BLaER1 (cell line): Measurements from ENCODE around the gene EML1.
A peak's percentile ranks its signal among the peaks of the same experiment; 100 is the strongest.

ENCODE experiments used
- H3K27ac ChIP-seq: shearing (Covaris generic); formaldehyde crosslinking; 2 replicates; pipeline ENCODE4 v1.8.1; 2022
- H3K27me3 ChIP-seq: shearing (Covaris generic); formaldehyde crosslinking; 2 replicates; pipeline ENCODE4 v1.8.1; 2022
- H3K36me3 ChIP-seq: shearing (Covaris generic); formaldehyde crosslinking; 2 replicates; pipeline ENCODE4 v1.8.1; 2022
- H3K4me1 ChIP-seq: shearing (Covaris generic); formaldehyde crosslinking; 2 replicates; pipeline ENCODE4 v1.8.1; 2022
- H3K4me2 ChIP-seq: shearing (Covaris generic); formaldehyde crosslinking; 2 replicates; pipeline ENCODE4 v1.8.1; 2022
- H3K4me3 ChIP-seq: shearing (Covaris generic); formaldehyde crosslinking; 2 replicates; pipeline ENCODE4 v1.8.1; 2022
- H3K9ac ChIP-seq: shearing (Covaris generic); formaldehyde crosslinking; 2 replicates; pipeline ENCODE4 v1.8.1; 2022
- H3K9me3 ChIP-seq: shearing (Covaris generic); formaldehyde crosslinking; 2 replicates; pipeline ENCODE4 v1.8.1; 2022
- H4K20me1 ChIP-seq: shearing (Covaris generic); formaldehyde crosslinking; 2 replicates; pipeline ENCODE4 v1.8.1; 2022
- Cebpa-rat ChIP-seq: shearing (Covaris generic); IDR thresholded peaks from 2 replicates; pipeline ENCODE4 v1.8.1; 2022

EML1 gene

DNA sequence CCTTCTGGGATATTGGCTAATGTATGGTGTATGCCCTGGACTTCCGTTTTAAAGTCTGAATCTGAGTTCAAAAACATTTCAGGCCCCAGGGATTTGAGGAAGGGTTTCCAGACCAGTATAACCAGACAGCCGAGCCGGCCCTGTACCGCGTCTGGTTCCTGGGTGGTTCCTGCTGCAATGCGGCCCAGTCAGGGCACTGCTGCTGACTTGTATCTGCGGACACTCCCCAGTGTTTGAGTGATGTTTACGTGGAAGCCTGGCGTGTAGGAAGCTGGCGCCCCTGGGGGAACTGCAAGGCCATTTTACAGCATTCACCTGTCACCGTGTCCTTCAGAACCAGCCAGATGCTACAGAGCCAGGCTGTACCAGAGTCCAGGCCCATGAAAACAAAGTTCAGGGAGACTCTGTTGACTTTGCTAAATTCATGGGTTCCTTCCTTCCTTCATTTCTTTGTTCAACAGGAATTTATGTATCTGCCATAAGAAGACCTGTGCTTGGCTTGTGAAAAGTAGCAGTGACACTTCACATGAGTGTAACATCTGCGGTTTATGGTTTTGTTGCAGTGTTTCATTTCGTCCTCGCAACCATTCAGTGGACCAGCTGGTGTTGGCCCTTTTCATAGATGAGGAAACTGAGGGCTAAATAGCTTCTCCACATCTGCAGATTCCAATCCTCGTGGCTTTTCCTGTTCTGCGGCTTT lies 16.8 kb downstream of the EML1 start:
- H3K9me3 ChIP-seq, result no peaks in the 10 kb centered on the region

DNA sequence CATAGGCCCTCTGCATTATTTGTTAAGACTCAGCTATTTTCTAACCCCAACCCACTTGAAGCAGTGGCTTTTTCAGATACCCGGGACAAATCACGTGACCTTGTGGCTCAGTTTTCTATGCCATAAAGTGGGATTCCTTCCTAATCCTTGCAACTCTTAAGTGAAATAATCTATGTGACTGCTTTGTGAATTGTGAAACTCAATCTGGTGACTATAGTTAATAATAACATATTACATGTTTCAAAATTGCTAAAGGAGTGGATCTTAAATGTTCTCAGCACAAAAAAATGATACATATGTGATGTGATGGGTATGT lies 17.3 kb downstream of the EML1 start:
- Histone ChIP-seq H3K27ac (no peak overlapping the region), H3K4me2 (peak overlapping the region; percentile 49; the same call in 1 of the 2 replicates), H4K20me1 (no peaks in the 10 kb centered on the region), H3K27me3 (no peaks in the 10 kb centered on the region), H3K4me3 (no peak overlapping the region), H3K36me3 (no peaks in the 10 kb centered on the region), H3K9me3 (no peaks in the 10 kb centered on the region), H3K4me1 (peaks cover 37% of the 10 kb centered on the region), H3K9ac (no peak overlapping the region; the same call in 1 of the 2 replicates)
- no peak for TF ChIP-seq Cebpa-rat

More for the DNA sequence above, 16.8 kb downstream of the EML1 start:
- no peak for TF ChIP-seq Cebpa-rat
- no peaks in the 10 kb centered on the region for H3K27me3 ChIP-seq
- no peak overlapping the region for H3K27ac ChIP-seq
- H3K9ac ChIP-seq, result no peak overlapping the region; the same call in 1 of the 2 replicates
- H3K4me2 ChIP-seq, result peak overlapping the region; percentile 49
- no peaks in the 10 kb centered on the region for H3K36me3 ChIP-seq
- peaks cover 37% of the 10 kb centered on the region for H3K4me1 ChIP-seq
- no peak overlapping the region for H3K4me3 ChIP-seq
- no peaks in the 10 kb centered on the region for H4K20me1 ChIP-seq

DNA sequence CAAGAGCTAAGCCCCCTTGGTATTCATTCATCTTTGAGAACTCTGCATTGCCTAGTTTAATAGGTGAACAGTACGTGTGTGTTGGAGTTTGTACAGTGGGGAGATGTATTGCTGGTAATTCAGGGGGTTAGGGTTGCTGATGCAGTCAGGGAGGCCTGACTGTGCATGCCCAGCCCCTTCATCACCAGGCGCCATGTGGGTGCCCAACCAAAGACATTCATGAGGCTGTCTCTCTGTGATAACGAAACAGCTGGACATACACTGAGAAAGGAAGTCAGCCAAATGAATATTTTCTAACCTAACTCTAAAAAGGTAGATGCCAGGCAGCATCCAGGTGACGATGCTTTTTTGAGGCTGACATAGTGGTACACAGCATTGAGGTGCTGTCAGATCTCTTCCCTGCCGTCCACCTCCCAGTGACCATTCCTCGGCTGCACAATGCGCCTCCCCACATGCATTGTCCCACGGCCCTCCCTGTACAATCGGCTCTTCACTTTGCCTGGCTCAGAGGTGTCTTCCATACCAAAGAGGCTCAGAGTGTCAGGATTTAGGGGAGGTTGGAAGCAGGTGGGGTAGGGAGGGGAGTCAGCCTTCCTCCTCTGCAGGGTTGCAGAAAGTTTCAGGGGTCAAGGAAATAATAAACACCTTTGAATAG lies 19.0 kb downstream of the EML1 start:
- peaks cover 33% of the 10 kb centered on the region for H3K4me1 ChIP-seq
- no peaks in the 10 kb centered on the region for H3K9me3 ChIP-seq
- H3K4me2 ChIP-seq, result no peak overlapping the region
- H3K36me3 ChIP-seq, result no peaks in the 10 kb centered on the region
- H4K20me1 ChIP-seq, result no peaks in the 10 kb centered on the region
- no peaks in the 10 kb centered on the region for H3K27me3 ChIP-seq
- H3K9ac ChIP-seq, result no peak overlapping the region
- no peak overlapping the region for H3K27ac ChIP-seq
- TF ChIP-seq Cebpa-rat, result no peak
- no peak overlapping the region for H3K4me3 ChIP-seq

DNA sequence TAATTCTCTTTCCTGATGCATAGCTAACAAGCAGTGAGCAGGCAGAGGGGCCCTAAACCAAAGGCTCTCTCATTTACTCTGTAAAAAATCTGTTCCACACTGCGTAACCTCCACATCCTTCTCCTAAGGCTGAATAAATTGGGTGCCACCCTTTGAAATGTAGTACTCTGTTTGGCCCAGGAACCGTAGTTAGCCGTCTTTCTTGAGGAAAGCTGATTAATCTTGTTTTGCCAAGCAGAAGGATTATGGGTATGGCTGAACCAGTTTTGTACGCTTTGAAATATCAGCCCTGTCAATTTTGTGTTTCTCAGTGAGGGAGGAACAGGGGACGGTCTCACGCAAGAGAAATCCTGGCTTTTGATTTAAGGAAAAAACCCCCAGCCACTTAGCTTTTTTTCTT lies 19.7 kb downstream of the EML1 start:
- Histone ChIP-seq H4K20me1 (no peaks in the 10 kb centered on the region), H3K9ac (no peak overlapping the region), H3K9me3 (no peaks in the 10 kb centered on the region), H3K4me3 (no peak overlapping the region), H3K4me2 (no peak overlapping the region), H3K36me3 (no peaks in the 10 kb centered on the region), H3K4me1 (peaks cover 26% of the 10 kb centered on the region), H3K27me3 (0 out of 2 replicates have a peak, but pooled peaks cover under 1% of the 10 kb centered on the region), H3K27ac (no peak overlapping the region)
- no peak for TF ChIP-seq Cebpa-rat

DNA sequence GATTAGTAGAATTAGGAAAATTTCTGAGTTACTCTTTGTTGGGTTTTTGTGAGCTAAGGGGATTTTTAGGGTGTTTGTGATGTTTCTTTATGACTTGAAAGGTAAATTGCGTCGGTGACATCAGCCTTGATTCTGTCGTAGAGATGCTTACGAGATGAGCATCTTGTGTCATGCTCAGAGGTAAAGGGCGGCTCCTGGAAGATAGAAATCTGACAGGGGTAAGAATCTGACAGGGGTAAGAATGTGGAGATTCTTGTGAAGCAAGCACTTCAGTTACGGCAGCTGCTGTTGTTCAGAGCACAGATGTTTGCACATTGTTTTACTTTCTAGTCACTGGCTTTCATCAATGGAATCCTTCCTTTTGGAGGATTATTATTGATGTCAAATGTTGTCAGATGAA lies 22.5 kb downstream of the EML1 start:
- peaks cover 22% of the 10 kb centered on the region for H3K27me3 ChIP-seq
- no peaks in the 10 kb centered on the region; the same call in 1 of the 2 replicates for H4K20me1 ChIP-seq
- H3K4me2 ChIP-seq, result no peak overlapping the region
- H3K9me3 ChIP-seq, result no peaks in the 10 kb centered on the region
- no peaks in the 10 kb centered on the region for H3K4me1 ChIP-seq
- H3K4me3 ChIP-seq, result no peak overlapping the region
- H3K27ac ChIP-seq, result no peak overlapping the region
- TF ChIP-seq Cebpa-rat, result no peak
- no peaks in the 10 kb centered on the region for H3K36me3 ChIP-seq
- no peak overlapping the region for H3K9ac ChIP-seq

DNA sequence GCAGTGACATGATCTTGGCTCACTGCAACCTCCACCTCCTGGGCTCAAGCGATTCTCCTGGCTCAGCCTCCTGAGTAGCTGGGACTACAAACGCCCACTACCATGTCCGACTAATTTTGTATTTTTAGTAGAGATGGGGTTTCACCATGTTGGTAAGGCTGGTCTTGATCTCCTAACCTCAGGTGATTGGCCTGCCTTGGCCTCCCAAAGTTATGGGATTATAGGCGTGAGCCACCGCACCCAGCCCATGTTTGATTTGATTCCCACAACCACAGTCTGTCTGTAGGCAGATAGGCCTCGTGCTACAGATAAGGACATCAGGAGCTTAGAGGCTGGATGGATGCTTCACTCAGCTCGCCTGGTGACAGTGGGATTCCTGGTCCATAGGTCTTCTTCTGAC lies 23.0 kb downstream of the EML1 start:
- H3K4me2 ChIP-seq, result no peak overlapping the region
- peaks cover 27% of the 10 kb centered on the region for H3K27me3 ChIP-seq
- H4K20me1 ChIP-seq, result no peaks in the 10 kb centered on the region; the same call in 1 of the 2 replicates
- H3K4me1 ChIP-seq, result peaks cover 4% of the 10 kb centered on the region
- H3K27ac ChIP-seq, result no peak overlapping the region
- no peak overlapping the region for H3K4me3 ChIP-seq
- no peaks in the 10 kb centered on the region for H3K9me3 ChIP-seq
- TF ChIP-seq Cebpa-rat, result no peak
- H3K9ac ChIP-seq, result no peak overlapping the region
- H3K36me3 ChIP-seq, result no peaks in the 10 kb centered on the region

DNA sequence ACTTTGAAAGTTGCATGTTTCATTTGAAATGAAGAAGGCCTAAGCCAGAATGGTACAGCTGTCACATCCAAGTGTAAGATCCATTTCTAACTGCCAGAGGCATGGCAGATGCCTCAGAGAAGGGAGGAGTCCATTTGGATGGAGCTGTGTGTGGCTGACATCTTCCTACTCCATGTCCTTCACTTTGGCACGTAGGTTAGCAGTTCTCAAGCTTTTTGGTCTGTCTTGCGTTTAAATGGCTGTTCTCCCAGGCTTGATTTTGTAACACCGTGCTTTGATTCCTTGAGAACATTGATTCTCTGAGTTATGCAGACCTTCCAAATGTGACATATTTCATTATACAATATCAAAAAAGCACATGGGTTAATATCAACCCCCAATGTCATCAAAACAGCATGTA lies 23.4 kb downstream of the EML1 start:
- no peak overlapping the region for H3K9ac ChIP-seq
- no peaks in the 10 kb centered on the region for H3K36me3 ChIP-seq
- no peak overlapping the region for H3K4me3 ChIP-seq
- no peaks in the 10 kb centered on the region for H3K9me3 ChIP-seq
- H3K4me1 ChIP-seq, result peaks cover 9% of the 10 kb centered on the region
- H4K20me1 ChIP-seq, result no peaks in the 10 kb centered on the region; the same call in 1 of the 2 replicates
- no peak overlapping the region for H3K4me2 ChIP-seq
- H3K27me3 ChIP-seq, result peaks cover 31% of the 10 kb centered on the region
- H3K27ac ChIP-seq, result no peak overlapping the region
- no peak for TF ChIP-seq Cebpa-rat

DNA sequence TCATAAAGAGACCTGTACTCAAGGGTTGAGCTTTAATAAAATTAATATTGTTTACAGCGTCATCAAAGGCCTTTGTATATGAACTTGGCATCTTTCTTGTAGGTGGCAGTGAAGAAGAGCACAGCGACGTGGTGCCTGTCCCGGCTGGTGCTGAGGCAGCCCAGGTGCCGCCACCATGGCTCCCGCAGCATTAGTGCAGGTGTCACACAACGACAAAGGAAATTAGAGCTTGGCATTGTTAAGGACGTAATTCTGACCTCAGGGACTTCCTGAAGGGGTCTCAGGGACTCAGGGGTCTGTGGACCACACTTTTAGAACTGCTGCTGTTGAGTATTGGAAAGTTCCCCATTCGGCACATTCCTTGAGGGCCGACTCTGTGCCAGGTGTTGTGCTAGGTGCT lies 24.1 kb downstream of the EML1 start:
- Histone ChIP-seq H3K27ac (no peak overlapping the region), H3K4me1 (peaks cover 16% of the 10 kb centered on the region), H4K20me1 (no peaks in the 10 kb centered on the region; the same call in 1 of the 2 replicates), H3K36me3 (no peaks in the 10 kb centered on the region), H3K9me3 (no peaks in the 10 kb centered on the region), H3K4me3 (no peak overlapping the region), H3K4me2 (no peak overlapping the region), H3K27me3 (peaks cover 32% of the 10 kb centered on the region), H3K9ac (no peak overlapping the region)
- TF ChIP-seq Cebpa-rat, result no peak

DNA sequence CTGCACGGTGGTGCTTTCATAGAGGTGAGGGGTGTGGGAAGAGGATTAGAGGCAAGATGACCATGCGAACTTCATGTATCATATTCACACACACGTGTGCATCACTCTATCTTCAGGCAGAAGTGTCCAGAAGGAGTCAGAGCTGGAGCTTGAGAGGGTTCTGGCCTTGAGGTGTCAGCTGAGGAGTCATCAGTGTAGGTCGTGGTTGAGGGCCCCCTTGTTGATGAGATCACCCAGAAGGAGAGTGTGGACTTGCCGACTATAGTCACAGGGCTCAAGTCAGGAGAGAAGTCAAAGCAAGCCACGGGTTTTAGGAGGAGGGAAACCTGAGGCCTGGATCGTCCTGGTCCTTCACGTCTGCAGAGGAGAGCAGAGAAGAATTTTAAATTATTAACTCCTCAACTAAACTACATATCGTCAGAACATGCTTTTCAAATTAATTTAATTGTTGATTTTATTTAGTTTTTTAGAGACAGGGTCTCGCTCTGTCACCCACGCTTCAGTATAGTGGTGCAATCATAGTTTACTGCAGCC lies 25.4 kb downstream of the EML1 start:
- Histone ChIP-seq H3K4me1 (peaks cover 18% of the 10 kb centered on the region), H3K9me3 (no peaks in the 10 kb centered on the region), H3K4me2 (no peak overlapping the region), H4K20me1 (peaks cover 8% of the 10 kb centered on the region; the same call in 1 of the 2 replicates), H3K36me3 (no peaks in the 10 kb centered on the region), H3K9ac (no peak overlapping the region), H3K27me3 (peaks cover 44% of the 10 kb centered on the region), H3K4me3 (no peak overlapping the region), H3K27ac (no peak overlapping the region)
- TF ChIP-seq Cebpa-rat, result no peak

DNA sequence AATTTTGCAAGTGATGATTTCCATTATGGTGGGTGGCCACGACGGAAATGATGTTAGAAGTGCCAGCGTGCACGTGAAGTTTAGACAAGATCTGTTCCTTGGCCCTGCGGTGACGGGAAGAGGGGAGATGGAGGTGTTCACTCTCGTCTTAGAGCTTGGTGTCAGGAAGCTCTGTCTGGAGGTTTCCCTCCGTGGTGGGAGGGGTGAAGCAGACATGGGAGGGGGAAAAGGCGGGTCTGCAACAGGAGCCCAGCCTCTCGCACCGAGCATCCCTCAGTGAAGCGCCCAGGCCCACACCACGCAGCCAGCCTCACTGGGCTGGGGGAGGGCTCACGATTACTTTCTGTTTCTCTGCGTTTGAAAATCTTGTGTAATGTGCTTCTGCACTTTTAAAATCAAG lies 26.3 kb downstream of the EML1 start:
- Histone ChIP-seq H3K4me2 (no peak overlapping the region), H3K9ac (no peak overlapping the region), H3K27me3 (peaks cover 47% of the 10 kb centered on the region), H3K4me3 (no peak overlapping the region), H4K20me1 (peaks cover 8% of the 10 kb centered on the region; the same call in 1 of the 2 replicates), H3K27ac (no peak overlapping the region), H3K9me3 (no peaks in the 10 kb centered on the region), H3K36me3 (no peaks in the 10 kb centered on the region), H3K4me1 (peaks cover 18% of the 10 kb centered on the region)
- no peak for TF ChIP-seq Cebpa-rat
